NB4 (cell line): Measurements from ENCODE around the gene COX6B2.

Experiments used
- DNase-seq: peaks from one replicate; pipeline ENCODE4 v3.0.0; 2010; ENCODE audit warnings: low read depth
- H3K4me3 ChIP-seq: one replicate; pipeline ENCODE4 v1.5.1; 2011; ENCODE audit warnings: mild to moderate bottlenecking, low read depth, low read length, moderate library complexity
- CTCF ChIP-seq: IDR thresholded peaks from one replicate; pipeline ENCODE4 v1.5.1; 2012; ENCODE audit warnings: low read depth, low read length
- MAX ChIP-seq: IDR thresholded peaks from 2 replicates; pipeline ENCODE4 v1.6.1; 2011; ENCODE audit warnings: low read depth, low read length
- MYC ChIP-seq: IDR thresholded peaks from 2 replicates; pipeline ENCODE4 v1.6.1; 2011; ENCODE audit warnings: low read depth, low read length
- POLR2A ChIP-seq: IDR thresholded peaks from 2 replicates; pipeline ENCODE4 v1.6.1; 2011; ENCODE audit warnings: mild to moderate bottlenecking; ENCODE audit not compliant: insufficient read length; ENCODE audit errors: extremely low read depth

The COX6B2 gene

GRCh38 chr19:55301459-55302317, 52.8 kb downstream of the COX6B2 start:
- no peak overlapping the region for H3K4me3 ChIP-seq
- DNase-seq, result peak; percentile 71
- no peak for TF ChIP-seq POLR2A
- peak; percentile 23; the same call in 1 of the 2 replicates for TF ChIP-seq MAX
- TF ChIP-seq CTCF, result peak; percentile 63
- TF ChIP-seq MYC, result no peak

- TF ChIP-seq CTCF (no peak), MYC (no peak), MAX (no peak), POLR2A (no peak)
- H3K4me3 ChIP-seq, result no peak overlapping the region
- no peak for DNase-seq
These were observed 53.5 kb downstream of the COX6B2 start for GRCh38 chr19:55300886-55301458.

GRCh38 chr19:55299991-55300390, 54.5 kb downstream of the COX6B2 start:
- no peak for TF ChIP-seq POLR2A
- TF ChIP-seq CTCF, result no peak
- TF ChIP-seq MYC, result no peak
- TF ChIP-seq MAX, result no peak
- H3K4me3 ChIP-seq, result no peak overlapping the region
- DNase-seq, result no peak
